ENCODE results near the gene KIAA0319L.

DNA sequence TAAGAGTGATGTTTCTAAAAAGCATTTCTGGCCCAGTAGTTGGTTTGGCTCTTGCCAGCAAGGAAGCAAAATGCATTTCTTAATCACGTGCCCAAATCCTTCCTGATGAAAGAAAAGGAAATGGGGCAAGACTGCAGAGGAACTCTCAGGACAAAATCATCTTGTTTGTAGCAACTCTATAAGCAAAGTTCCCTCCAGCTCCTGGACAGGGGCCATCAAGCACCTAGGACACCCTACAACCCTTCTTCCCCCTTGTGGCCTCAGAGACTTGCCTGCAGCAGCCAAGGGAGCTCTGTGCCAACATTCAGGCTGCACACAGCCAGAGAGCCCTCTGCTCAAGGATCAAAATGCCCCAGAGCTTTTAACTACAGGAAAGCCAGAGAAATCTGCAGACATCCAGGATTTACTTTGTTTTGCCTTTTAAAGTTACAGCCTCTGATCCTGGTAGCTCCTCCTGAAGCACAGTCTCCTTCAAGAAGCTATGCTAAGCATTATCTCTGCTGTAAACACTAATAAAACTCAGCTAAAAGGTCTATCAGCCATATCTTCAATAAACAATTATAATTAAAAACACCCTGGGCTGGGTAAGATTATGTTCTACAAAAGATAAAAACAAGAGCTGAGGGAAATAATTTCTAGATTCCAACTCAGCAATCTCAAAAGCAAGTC, 105.0 kb downstream of the KIAA0319L start:
- TF ChIP-seq CTCF (IDR thresholded peaks at IDR 0.05; ENCODE audit: low read depth, low read length, poor library complexity, severe bottlenecking), result no peak
- TF ChIP-seq EZH2phosphoT487 (IDR thresholded peaks at IDR 0.05; ENCODE audit: borderline replicate concordance, low read length), result no peak

All from DOHH2 (cell line).